ENCODE measurements around the gene PSENEN. TPM values are rescaled to one million over a fixed set of nuclear protein-coding genes. Genes with fewer than 3 reads are reported as not detected.

Gene PSENEN
- total and polyA plus RNA-seq, 9 of the 15 experiments (the other 6 are each of a cell fraction or from before 2014, with no cell fraction given): 34.5 to 299 (median 61.1) TPM

- TF ChIP-seq RERE (CRISPR knock-in tag; IDR thresholded peaks at IDR 0.05; ENCODE audit: borderline replicate concordance) (no peak), USF1 (CRISPR knock-in tag; IDR thresholded peaks at IDR 0.05) (peak; percentile 37), NCOA1 (IDR thresholded peaks at IDR 0.05; ENCODE audit: low read depth) (0 out of 2 replicates have a peak, but pooled peaks have one; percentile 19), RREB1 (CRISPR knock-in tag; IDR thresholded peaks at IDR 0.05) (no peak), ZEB2 (IDR thresholded peaks at IDR 0.05) (no peak), OTX1 (CRISPR knock-in tag; IDR thresholded peaks at IDR 0.05) (no peak), DIDO1 (tag; IDR thresholded peaks at IDR 0.05; ENCODE audit: low read depth) (no peak), CTCFL (IDR thresholded peaks at IDR 0.05; ENCODE audit: borderline replicate concordance, insufficient read depth, low read depth, low read length, poor library complexity, severe bottlenecking) (no peak), TRIM28 (IDR thresholded peaks at IDR 0.05) (no peak), NFRKB (IDR thresholded peaks at IDR 0.05; ENCODE audit: low read depth) (no peak), ZNF431 (CRISPR knock-in tag; IDR thresholded peaks at IDR 0.05) (no peak), DPF2 (IDR thresholded peaks at IDR 0.05) (no peak), FOXK1 (CRISPR knock-in tag; IDR thresholded peaks at IDR 0.05; ENCODE audit: borderline replicate concordance) (no peak)
These were observed 29.3 kb upstream of the PSENEN start (continued) for GRCh38 chr19:35715981-35716800.
